GM12878 (cell line): ENCODE data around the gene PIF1. TPM values are rescaled to one million over a fixed set of nuclear protein-coding genes. Genes with fewer than 3 reads are reported as not detected.

Experiments
- ATAC-seq: fragments of 200-7000 bp; cut with Tn5 transposase; 3 replicates; pipeline ENCODE4 v1.9.1; 2020; ENCODE audit warnings: mild to moderate bottlenecking, moderate library complexity
- BruUV-seq: library from RNA; stranded (reverse); fragments of 400-500 nt; replicated peaks from 2 replicates; lab custom pipeline; 2021; lab: Mats Ljungman, UMichigan
- CTCF ChIA-PET: fragments of 300-600 bp; sonication (Branson Sonifier 250); formaldehyde crosslinking; extraction: SDS; loops from one replicate; lab custom pipeline; 2021; ENCODE audit warnings: inconsistent platforms; lab: Yijun Ruan, JAX
- POLR2A ChIA-PET: fragments of 350-600 bp; formaldehyde crosslinking; extraction: SDS; loops from one replicate; lab custom pipeline; 2021; ENCODE audit warnings: inconsistent platforms; lab: Charles Lee
- RAD21 ChIA-PET: fragments of 300-600 bp; sonication (Branson Sonifier 250); formaldehyde crosslinking; loops from one replicate; lab custom pipeline; 2023; ENCODE audit warnings: antibody characterized with exemption; ENCODE audit not compliant: unreplicated experiment; lab: Charles Lee
- SMC1A ChIA-PET: fragments of 300-600 bp; sonication (Branson Sonifier 250); formaldehyde crosslinking; loops from one replicate; lab custom pipeline; 2023; ENCODE audit not compliant: unreplicated experiment, uncharacterized antibody; lab: Charles Lee
- DNase-seq: peaks from one replicate; pipeline ENCODE4 v3.0.0-alpha.2; 2011; ENCODE audit warnings: low read depth, low spot score
- FAIRE-seq: peaks from 3 replicates; lab custom pipeline; 2011; peaks lifted over from hg19 to GRCh38; lab: Jason Lieb, UNC
- H2AFZ ChIP-seq: 2 replicates; pipeline ENCODE4 v1.6.0; 2011; ENCODE audit warnings: low read depth, low read length, control low read depth; ENCODE audit not compliant: control insufficient read depth
- H3K27ac ChIP-seq: 2 replicates; pipeline ENCODE4 v1.5.1; 2011; ENCODE audit warnings: control low read depth; ENCODE audit not compliant: control insufficient read depth, insufficient read depth
- H3K27me3 ChIP-seq, 2 experiments: replicated peaks in 1 of 2; 2 replicates each; pipeline versions ENCODE4 v1.6.0 to v1.6.1; 2011; ENCODE audit warnings: low read length in 1 of 2; ENCODE audit not compliant: control insufficient read depth in 2 of 2, insufficient read depth in 2 of 2
- H3K36me3 ChIP-seq, 2 experiments: 2 replicates each; pipeline ENCODE4 v1.5.1; 2011; ENCODE audit warnings: low read length in 1 of 2; ENCODE audit not compliant: control insufficient read depth in 2 of 2, insufficient read depth in 2 of 2
- H3K4me1 ChIP-seq: 2 replicates; pipeline ENCODE4 v1.6.1; 2011; ENCODE audit warnings: mild to moderate bottlenecking, low read length, moderate library complexity, mixed read lengths; ENCODE audit not compliant: control insufficient read depth, insufficient read depth
- H3K4me2 ChIP-seq: 2 replicates; pipeline ENCODE4 v1.6.0; 2011; ENCODE audit warnings: control low read depth; ENCODE audit not compliant: control insufficient read depth, insufficient read depth
- H3K4me3 ChIP-seq: fragments of 200-600 bp; sonication (generic); 2 replicates; pipeline ENCODE4 v1.5.1; 2016
- H3K79me2 ChIP-seq: 2 replicates; pipeline ENCODE4 v1.6.0; 2011; ENCODE audit warnings: low read length; ENCODE audit not compliant: control insufficient read depth, insufficient read depth
- H3K9ac ChIP-seq: 2 replicates; pipeline ENCODE4 v1.8.0; 2011; ENCODE audit warnings: low read length, control low read depth, mixed read lengths; ENCODE audit not compliant: control insufficient read depth, insufficient read depth
- H3K9me3 ChIP-seq: replicated peaks from 3 replicates; pipeline ENCODE4 v1.5.1; 2011; ENCODE audit warnings: mild to moderate bottlenecking, low read length; ENCODE audit not compliant: control insufficient read depth, insufficient read depth
- H4K20me1 ChIP-seq: 2 replicates; pipeline ENCODE4 v1.6.0; 2011; ENCODE audit not compliant: control insufficient read depth, insufficient read depth
- ASH2L ChIP-seq: fragments of 300-600, 200-600 bp; sonication (generic); IDR thresholded peaks from 2 replicates; pipeline ENCODE4 v1.6.1; 2017; ENCODE audit warnings: low read depth, mild to moderate bottlenecking, borderline replicate concordance
- FOS ChIP-seq: IDR thresholded peaks from 3 replicates; pipeline ENCODE4 v1.6.1; 2011; ENCODE audit warnings: borderline replicate concordance; ENCODE audit not compliant: insufficient read length; ENCODE audit errors: extremely low read depth
- FOXM1 ChIP-seq: IDR thresholded peaks from 2 replicates; pipeline ENCODE4 v1.6.1; 2012; ENCODE audit warnings: low read depth, mild to moderate bottlenecking, inconsistent platforms, low read length, moderate library complexity
- IKZF1 ChIP-seq: fragments of 450-650 bp; conservative IDR thresholded peaks from 2 replicates; pipeline ENCODE4 v1.6.1; 2017; ENCODE audit warnings: antibody characterized with exemption, mild to moderate bottlenecking
- IKZF2 ChIP-seq, 2 experiments: fragments of 450-650 bp; IDR thresholded peaks; 2 replicates each; pipeline ENCODE4 v1.6.1; 2017; ENCODE audit warnings: mild to moderate bottlenecking in 2 of 2, moderate library complexity in 2 of 2
- MXI1 ChIP-seq: fragments of 150-350 bp; IDR thresholded peaks from 2 replicates; pipeline ENCODE4 v1.6.1; 2011; ENCODE audit warnings: low read depth, mild to moderate bottlenecking, inconsistent platforms, low read length, improper control_type of control experiment
- NFYA ChIP-seq: IDR thresholded peaks from 2 replicates; pipeline ENCODE4 v1.6.1; 2011; ENCODE audit warnings: low read depth, mild to moderate bottlenecking, low read length, improper control_type of control experiment, borderline replicate concordance
- POLR2A ChIP-seq: IDR thresholded peaks from 2 replicates; pipeline ENCODE4 v1.6.1; 2011; ENCODE audit warnings: low read depth, mild to moderate bottlenecking, low read length
- POLR2AphosphoS5 ChIP-seq: IDR thresholded peaks from 2 replicates; pipeline ENCODE4 v1.6.1; 2011; ENCODE audit warnings: mild to moderate bottlenecking, low read length, inconsistent platforms
- RAD21 ChIP-seq: IDR thresholded peaks from 2 replicates; pipeline ENCODE4 v1.6.1; 2011; ENCODE audit warnings: mild to moderate bottlenecking, low read depth, low read length, moderate library complexity; ENCODE audit not compliant: insufficient read depth
- SIX5 ChIP-seq: IDR thresholded peaks from 2 replicates; pipeline ENCODE4 v1.6.1; 2011; ENCODE audit warnings: mild to moderate bottlenecking, low read depth, low read length, moderate library complexity; ENCODE audit not compliant: severe bottlenecking
- STAT3 ChIP-seq: IDR thresholded peaks from 2 replicates; pipeline ENCODE4 v1.6.1; 2011; ENCODE audit warnings: low read depth, low read length, improper control_type of control experiment
- TARDBP ChIP-seq: IDR thresholded peaks from 2 replicates; pipeline ENCODE4 v1.6.1; 2016; ENCODE audit warnings: borderline replicate concordance
- YY1 ChIP-seq: IDR thresholded peaks from 2 replicates; pipeline ENCODE4 v1.6.1; 2011; ENCODE audit warnings: low read depth, mild to moderate bottlenecking, low read length
- ZBED1 ChIP-seq: IDR thresholded peaks from 2 replicates; pipeline ENCODE4 v1.6.1; 2016; ENCODE audit warnings: borderline replicate concordance
- WGBS: methylation state at CpG from one replicate; pipeline ENCODE4 v1.1.6; 2016; ENCODE audit warnings: low lambda C conversion rate; ENCODE audit not compliant: insufficient replicate concordance, insufficient coverage; ENCODE audit errors: missing lambda C conversion rate; 5-methylcytosine and 5-hydroxymethylcytosine counted together
- in situ Hi-C: fragments of 300-500 bp; cut with MboI; formaldehyde crosslinking; loops from 9 replicates; pipeline ENCODE4 v1.14.3; 2018; ENCODE audit warnings: mixed read lengths
- intact Hi-C: fragments of 100-400 bp; cut with micrococcal nuclease; formaldehyde crosslinking; loops from one replicate; pipeline ENCODE4 v1.14.2; 2022; ENCODE audit not compliant: unreplicated experiment
- polyA plus RNA-seq, 11 experiments: library from polyadenylated mRNA; depleted of rRNA in 4 of 11; unstranded in 6 of 11; stranded (reverse) in 5 of 11; fragments of >200 nt; fragmentation: Nextera tagmentation in 4 of 11; fragmentation: Illumina TruSeq in 1 of 11; extraction: Ambion mirVana in 4 of 11; extraction: Trizol in 1 of 11; gene quantifications; 1 replicate in 1 of 11; 2 replicates in 10 of 11; pipeline versions ENCODE4 v1.2.1 to v1.2.3, GENCODE V29; 2011 to 2016; ENCODE audit warnings: inconsistent platforms in 2 of 11, missing spikeins in 2 of 11, low read depth in 1 of 11
- total RNA-seq, 4 experiments: library from RNA; depleted of rRNA in 3 of 4; stranded (reverse); fragments of >200 nt in 3 of 4; fragmentation: Illumina TruSeq in 1 of 4; extraction: Trizol in 1 of 4; gene quantifications; 2 replicates each; pipeline versions ENCODE4 v1.2.1 to v1.2.3, GENCODE V29; 2013 to 2021
- TF ChIP-seq, protein P1 (sequence below): IDR thresholded peaks from 2 replicates; pipeline ENCODE4 v1.6.1; 2012; ENCODE audit warnings: low read depth, low read length, improper control_type of control experiment
- TF ChIP-seq, protein P2 (sequence below): fragments of 450-650 bp; IDR thresholded peaks from 2 replicates; pipeline ENCODE4 v1.6.1; 2017; ENCODE audit warnings: mild to moderate bottlenecking, moderate library complexity
- TF ChIP-seq, protein P3 (sequence below): fragments of 450-650 bp; IDR thresholded peaks from 2 replicates; pipeline ENCODE4 v1.6.1; 2017; ENCODE audit warnings: low read depth, mild to moderate bottlenecking, moderate library complexity

Gene PIF1
- total and polyA plus RNA-seq, 10 of the 15 experiments (the other 5 are each of a cell fraction or from before 2014, with no cell fraction given), result 3.7 to 68.9 (median 31.1) TPM

DNA sequence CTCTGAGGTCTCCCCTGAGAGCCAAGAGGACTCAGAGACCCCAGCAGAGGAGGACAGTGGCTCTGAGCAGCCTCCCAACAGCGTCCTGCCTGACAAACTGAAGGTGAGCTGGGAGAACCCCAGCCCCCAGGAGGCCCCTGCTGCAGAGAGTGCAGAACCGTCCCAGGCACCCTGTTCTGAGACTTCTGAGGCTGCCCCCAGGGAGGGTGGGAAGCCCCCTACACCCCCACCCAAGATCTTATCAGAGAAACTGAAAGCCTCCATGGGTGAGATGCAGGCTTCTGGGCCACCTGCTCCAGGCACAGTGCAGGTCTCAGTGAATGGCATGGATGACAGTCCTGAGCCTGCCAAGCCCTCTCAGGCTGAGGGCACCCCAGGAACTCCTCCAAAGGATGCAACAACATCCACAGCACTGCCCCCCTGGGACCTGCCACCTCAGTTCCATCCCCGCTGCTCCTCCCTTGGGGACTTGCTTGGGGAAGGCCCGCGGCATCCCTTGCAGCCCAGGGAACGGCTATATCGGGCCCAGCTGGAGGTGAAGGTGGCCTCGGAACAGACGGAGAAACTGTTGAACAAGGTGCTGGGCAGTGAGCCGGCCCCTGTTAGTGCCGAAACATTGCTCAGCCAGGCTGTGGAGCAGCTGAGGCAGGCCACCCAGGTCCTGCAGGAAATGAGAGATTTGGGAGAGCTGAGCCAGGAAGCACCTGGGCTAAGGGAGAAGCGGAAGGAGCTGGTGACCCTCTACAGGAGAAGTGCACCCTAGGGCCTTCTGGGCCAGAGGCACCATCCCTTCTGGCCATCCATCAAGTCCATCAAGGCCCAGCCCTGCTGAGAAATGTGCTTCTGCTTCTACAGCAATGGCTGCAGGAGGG is 39.9 kb upstream of the PIF1 start:
- Histone ChIP-seq H2AFZ (no peak overlapping the region), H3K9me3 (no peaks in the 10 kb centered on the region; the same call in 2 of the 3 replicates), H3K4me3 (no peak overlapping the region), H3K4me2 (peak overlapping the region; percentile 43), H3K27ac (peak overlapping the region; percentile 28; the same call in 1 of the 2 replicates), H3K27me3 (no peaks in the 10 kb centered on the region), H3K9ac (no peak overlapping the region), H4K20me1 (no peaks in the 10 kb centered on the region), H3K4me1 (peaks cover 6% of the 10 kb centered on the region), H3K36me3 (peaks cover 20 to 44% of the 10 kb centered on the region in 2 experiments), H3K79me2 (no peaks in the 10 kb centered on the region)
- FAIRE-seq (no peak), DNase-seq (no peak), ATAC-seq (peak; percentile 81)
- intact Hi-C loops (no loop called here), in situ Hi-C loops (no loop called here)
- RAD21 ChIA-PET, result interaction anchor here (1.0 to 4.2 kb wide), 6 partner anchors 17 to 29 kb away, joined by 3 to 33 read pairs (median 4); partner anchors contain the start of gene PLEKHO2
- SMC1A ChIA-PET, result interaction anchor here (1.0 to 8.5 kb wide), 7 partner anchors 9 to 56 kb away, joined by 3 to 51 read pairs (median 4); no protein-coding TSS in a partner anchor
- BruUV-seq, result no TSS peak
- CTCF ChIA-PET, result interaction anchor here (0.7 to 1.7 kb wide), 4 partner anchors 9 to 30 kb away, joined by 3 to 8 read pairs (median 4); no protein-coding TSS in a partner anchor
- 18% methylated on average over 12 of the region's 12 CpGs for WGBS
- POLR2A ChIA-PET, result interaction anchor here (0.9 to 3.2 kb wide), 8 partner anchors 8 to 29 kb away, joined by 3 to 14 read pairs (median 5); no protein-coding TSS in a partner anchor
- TF ChIP-seq TARDBP, result no peak
- no peak for TF ChIP-seq POLR2AphosphoS5
- no peak for TF ChIP-seq ASH2L
- no peak for TF ChIP-seq MXI1
- peak in 1 of 2 experiments; percentile 21; a peak in 1 of 4 replicates for TF ChIP-seq IKZF2 (IDR thresholded peaks at IDR 0.05)
- TF ChIP-seq FOS, result no peak
- no peak for TF ChIP-seq FOXM1
- no peak for TF ChIP-seq YY1
- TF ChIP-seq NFYA, result no peak
- TF ChIP-seq RAD21, result no peak
- TF ChIP-seq, protein P1, sequence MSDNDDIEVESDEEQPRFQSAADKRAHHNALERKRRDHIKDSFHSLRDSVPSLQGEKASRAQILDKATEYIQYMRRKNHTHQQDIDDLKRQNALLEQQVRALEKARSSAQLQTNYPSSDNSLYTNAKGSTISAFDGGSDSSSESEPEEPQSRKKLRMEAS, result no peak
- TF ChIP-seq ZBED1, result no peak
- TF ChIP-seq IKZF1, result peak; percentile 34; the same call in 1 of the 2 replicates
- TF ChIP-seq POLR2A, result peak; percentile 41
- TF ChIP-seq STAT3, result no peak
- TF ChIP-seq, protein P2, sequence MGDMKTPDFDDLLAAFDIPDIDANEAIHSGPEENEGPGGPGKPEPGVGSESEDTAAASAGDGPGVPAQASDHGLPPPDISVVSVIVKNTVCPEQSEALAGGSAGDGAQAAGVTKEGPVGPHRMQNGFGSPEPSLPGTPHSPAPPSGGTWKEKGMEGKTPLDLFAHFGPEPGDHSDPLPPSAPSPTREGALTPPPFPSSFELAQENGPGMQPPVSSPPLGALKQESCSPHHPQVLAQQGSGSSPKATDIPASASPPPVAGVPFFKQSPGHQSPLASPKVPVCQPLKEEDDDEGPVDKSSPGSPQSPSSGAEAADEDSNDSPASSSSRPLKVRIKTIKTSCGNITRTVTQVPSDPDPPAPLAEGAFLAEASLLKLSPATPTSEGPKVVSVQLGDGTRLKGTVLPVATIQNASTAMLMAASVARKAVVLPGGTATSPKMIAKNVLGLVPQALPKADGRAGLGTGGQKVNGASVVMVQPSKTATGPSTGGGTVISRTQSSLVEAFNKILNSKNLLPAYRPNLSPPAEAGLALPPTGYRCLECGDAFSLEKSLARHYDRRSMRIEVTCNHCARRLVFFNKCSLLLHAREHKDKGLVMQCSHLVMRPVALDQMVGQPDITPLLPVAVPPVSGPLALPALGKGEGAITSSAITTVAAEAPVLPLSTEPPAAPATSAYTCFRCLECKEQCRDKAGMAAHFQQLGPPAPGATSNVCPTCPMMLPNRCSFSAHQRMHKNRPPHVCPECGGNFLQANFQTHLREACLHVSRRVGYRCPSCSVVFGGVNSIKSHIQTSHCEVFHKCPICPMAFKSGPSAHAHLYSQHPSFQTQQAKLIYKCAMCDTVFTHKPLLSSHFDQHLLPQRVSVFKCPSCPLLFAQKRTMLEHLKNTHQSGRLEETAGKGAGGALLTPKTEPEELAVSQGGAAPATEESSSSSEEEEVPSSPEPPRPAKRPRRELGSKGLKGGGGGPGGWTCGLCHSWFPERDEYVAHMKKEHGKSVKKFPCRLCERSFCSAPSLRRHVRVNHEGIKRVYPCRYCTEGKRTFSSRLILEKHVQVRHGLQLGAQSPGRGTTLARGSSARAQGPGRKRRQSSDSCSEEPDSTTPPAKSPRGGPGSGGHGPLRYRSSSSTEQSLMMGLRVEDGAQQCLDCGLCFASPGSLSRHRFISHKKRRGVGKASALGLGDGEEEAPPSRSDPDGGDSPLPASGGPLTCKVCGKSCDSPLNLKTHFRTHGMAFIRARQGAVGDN, result no peak
- TF ChIP-seq, protein P3, sequence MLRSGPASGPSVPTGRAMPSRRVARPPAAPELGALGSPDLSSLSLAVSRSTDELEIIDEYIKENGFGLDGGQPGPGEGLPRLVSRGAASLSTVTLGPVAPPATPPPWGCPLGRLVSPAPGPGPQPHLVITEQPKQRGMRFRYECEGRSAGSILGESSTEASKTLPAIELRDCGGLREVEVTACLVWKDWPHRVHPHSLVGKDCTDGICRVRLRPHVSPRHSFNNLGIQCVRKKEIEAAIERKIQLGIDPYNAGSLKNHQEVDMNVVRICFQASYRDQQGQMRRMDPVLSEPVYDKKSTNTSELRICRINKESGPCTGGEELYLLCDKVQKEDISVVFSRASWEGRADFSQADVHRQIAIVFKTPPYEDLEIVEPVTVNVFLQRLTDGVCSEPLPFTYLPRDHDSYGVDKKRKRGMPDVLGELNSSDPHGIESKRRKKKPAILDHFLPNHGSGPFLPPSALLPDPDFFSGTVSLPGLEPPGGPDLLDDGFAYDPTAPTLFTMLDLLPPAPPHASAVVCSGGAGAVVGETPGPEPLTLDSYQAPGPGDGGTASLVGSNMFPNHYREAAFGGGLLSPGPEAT, result peak; percentile 45; the same call in 1 of the 2 replicates
- TF ChIP-seq SIX5, result no peak
